Calu3 (cell line): Measurements from ENCODE around the gene SORT1. TPM values are rescaled to one million over a fixed set of nuclear protein-coding genes. Genes with fewer than 3 reads are reported as not detected.

Experiments used
- BruUV-seq: library from RNA; stranded (reverse); fragments of 400-500 nt; replicated peaks from 2 replicates; lab custom pipeline; 2021; lab: Mats Ljungman, UMichigan
- CTCF ChIA-PET: fragments of 300-600 bp; sonication (Branson Sonifier 250); formaldehyde crosslinking; loops from one replicate; lab custom pipeline; 2022; ENCODE audit warnings: antibody characterized with exemption; lab: Charles Lee
- DNase-seq: peaks from one replicate; pipeline ENCODE4 v3.0.0; 2022
- H3K27ac Mint-ChIP-seq: one replicate; pipeline ENCODE4 v1.8.0; 2022; ENCODE audit warnings: mixed read lengths; ENCODE audit not compliant: unreplicated experiment
- H3K27me3 Mint-ChIP-seq: one replicate; pipeline ENCODE4 v1.8.0; 2022; ENCODE audit warnings: mixed read lengths; ENCODE audit not compliant: unreplicated experiment
- H3K36me3 Mint-ChIP-seq: one replicate; pipeline ENCODE4 v1.8.0; 2022; ENCODE audit warnings: mild to moderate bottlenecking, moderate library complexity, mixed read lengths; ENCODE audit not compliant: insufficient read depth, unreplicated experiment
- H3K4me1 Mint-ChIP-seq: one replicate; pipeline ENCODE4 v1.8.0; 2022; ENCODE audit warnings: mild to moderate bottlenecking, low read depth, mixed read lengths; ENCODE audit not compliant: unreplicated experiment
- H3K4me3 Mint-ChIP-seq: one replicate; pipeline ENCODE4 v1.8.0; 2022; ENCODE audit warnings: mild to moderate bottlenecking, low read depth, moderate library complexity, mixed read lengths; ENCODE audit not compliant: unreplicated experiment
- H3K9me3 Mint-ChIP-seq: one replicate; pipeline ENCODE4 v1.8.0; 2022; ENCODE audit warnings: low read depth, mixed read lengths; ENCODE audit not compliant: unreplicated experiment
- intact Hi-C: fragments of 100-400 bp; cut with micrococcal nuclease; formaldehyde crosslinking; loops from one replicate; pipeline ENCODE4 v1.10.0; 2022; ENCODE audit not compliant: unreplicated experiment
- total RNA-seq: library from RNA; stranded (reverse); gene quantifications from 2 replicates; pipeline ENCODE4 v1.2.3, GENCODE V29; 2022
- TF ChIP-seq, protein P1 (sequence below): fragments of 200-600 bp; IDR thresholded peaks from one replicate; pipeline ENCODE4 v1.8.0; 2022; ENCODE audit warnings: antibody characterized with exemption; ENCODE audit not compliant: unreplicated experiment

SORT1 gene
- total RNA-seq, 1 experiment from 2014 or later, result 68.2 TPM

DNA sequence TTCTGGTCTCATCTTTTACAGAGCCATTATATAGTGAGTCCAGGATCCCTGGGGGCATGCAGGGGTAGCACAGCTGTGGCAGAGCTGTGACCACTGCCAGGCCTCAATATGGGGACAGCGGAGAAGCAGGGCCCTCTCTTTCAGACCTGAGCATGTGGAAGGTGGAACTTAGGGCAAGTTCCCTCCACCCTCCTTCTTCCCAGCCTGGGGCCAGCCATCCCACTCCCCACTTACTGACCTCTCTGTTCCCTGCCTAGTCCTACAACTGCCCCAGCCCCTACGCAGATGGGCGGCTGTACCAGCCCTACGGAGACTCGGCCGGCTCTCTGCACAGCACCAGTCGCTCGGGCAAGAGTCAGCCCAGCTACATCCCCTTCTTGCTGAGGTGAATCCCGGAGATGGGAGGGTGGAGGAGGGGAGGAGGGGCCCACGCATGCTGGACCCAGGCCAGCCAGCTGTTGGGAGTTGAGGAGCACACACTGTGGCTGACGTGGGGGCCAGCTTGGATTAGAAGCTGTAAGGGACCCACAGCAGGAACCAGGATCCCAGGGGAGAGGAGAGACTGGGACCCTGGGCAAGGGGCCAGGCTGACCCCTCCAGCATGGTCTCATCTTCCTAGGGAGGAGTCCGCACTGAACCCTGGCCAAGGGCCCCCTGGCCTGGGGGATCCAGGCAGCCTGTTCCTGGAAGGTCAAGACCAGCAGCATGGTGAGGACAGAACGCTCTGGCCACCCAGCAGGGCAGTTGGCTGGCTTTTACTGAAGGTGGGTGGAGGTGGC lies 125.5 kb downstream of the SORT1 start:
- no peak overlapping the region for H3K27ac Mint-ChIP-seq
- peaks cover 25% of the 10 kb centered on the region for H3K4me1 Mint-ChIP-seq
- no peak overlapping the region for H3K4me3 Mint-ChIP-seq

DNA sequence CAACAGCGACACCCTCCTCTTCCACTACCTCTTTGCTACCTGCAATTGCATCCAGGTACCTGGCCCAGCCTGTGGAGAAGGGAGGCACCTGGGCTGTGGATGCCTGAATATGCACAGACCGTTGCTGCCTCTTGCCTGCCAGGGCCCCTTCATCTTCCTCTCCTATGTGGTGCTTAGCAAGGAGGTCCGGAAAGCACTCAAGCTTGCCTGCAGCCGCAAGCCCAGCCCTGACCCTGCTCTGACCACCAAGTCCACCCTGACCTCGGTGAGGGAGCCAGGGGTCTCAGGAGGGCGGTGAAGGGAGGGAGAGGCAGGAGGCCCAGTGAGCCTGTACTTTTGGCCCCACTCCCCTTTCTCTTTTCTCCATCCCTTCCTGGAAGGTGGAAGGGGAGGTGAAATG lies 126.3 kb downstream of the SORT1 start:
- Mint-ChIP-seq H3K4me3 (no peak overlapping the region), H3K36me3 (peaks cover 31% of the 10 kb centered on the region), H3K9me3 (peaks cover 2% of the 10 kb centered on the region), H3K27ac (no peak overlapping the region), H3K27me3 (no peaks in the 10 kb centered on the region), H3K4me1 (peaks cover 21% of the 10 kb centered on the region)
- intact Hi-C loops, result no loop called here
- BruUV-seq, result no TSS peak
- TF ChIP-seq, protein P1, sequence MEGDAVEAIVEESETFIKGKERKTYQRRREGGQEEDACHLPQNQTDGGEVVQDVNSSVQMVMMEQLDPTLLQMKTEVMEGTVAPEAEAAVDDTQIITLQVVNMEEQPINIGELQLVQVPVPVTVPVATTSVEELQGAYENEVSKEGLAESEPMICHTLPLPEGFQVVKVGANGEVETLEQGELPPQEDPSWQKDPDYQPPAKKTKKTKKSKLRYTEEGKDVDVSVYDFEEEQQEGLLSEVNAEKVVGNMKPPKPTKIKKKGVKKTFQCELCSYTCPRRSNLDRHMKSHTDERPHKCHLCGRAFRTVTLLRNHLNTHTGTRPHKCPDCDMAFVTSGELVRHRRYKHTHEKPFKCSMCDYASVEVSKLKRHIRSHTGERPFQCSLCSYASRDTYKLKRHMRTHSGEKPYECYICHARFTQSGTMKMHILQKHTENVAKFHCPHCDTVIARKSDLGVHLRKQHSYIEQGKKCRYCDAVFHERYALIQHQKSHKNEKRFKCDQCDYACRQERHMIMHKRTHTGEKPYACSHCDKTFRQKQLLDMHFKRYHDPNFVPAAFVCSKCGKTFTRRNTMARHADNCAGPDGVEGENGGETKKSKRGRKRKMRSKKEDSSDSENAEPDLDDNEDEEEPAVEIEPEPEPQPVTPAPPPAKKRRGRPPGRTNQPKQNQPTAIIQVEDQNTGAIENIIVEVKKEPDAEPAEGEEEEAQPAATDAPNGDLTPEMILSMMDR, result no peak
- CTCF ChIA-PET, result no interaction called here
- no peak for DNase-seq

More for the DNA sequence above, 125.5 kb downstream of the SORT1 start:
- no peaks in the 10 kb centered on the region for H3K27me3 Mint-ChIP-seq
- intact Hi-C loops, result no loop called here
- TF ChIP-seq, protein P1, result no peak
- H3K36me3 Mint-ChIP-seq, result peaks cover 31% of the 10 kb centered on the region
- DNase-seq, result no peak
- CTCF ChIA-PET, result no interaction called here
- H3K9me3 Mint-ChIP-seq, result peaks cover 2% of the 10 kb centered on the region
- BruUV-seq, result no TSS peak

DNA sequence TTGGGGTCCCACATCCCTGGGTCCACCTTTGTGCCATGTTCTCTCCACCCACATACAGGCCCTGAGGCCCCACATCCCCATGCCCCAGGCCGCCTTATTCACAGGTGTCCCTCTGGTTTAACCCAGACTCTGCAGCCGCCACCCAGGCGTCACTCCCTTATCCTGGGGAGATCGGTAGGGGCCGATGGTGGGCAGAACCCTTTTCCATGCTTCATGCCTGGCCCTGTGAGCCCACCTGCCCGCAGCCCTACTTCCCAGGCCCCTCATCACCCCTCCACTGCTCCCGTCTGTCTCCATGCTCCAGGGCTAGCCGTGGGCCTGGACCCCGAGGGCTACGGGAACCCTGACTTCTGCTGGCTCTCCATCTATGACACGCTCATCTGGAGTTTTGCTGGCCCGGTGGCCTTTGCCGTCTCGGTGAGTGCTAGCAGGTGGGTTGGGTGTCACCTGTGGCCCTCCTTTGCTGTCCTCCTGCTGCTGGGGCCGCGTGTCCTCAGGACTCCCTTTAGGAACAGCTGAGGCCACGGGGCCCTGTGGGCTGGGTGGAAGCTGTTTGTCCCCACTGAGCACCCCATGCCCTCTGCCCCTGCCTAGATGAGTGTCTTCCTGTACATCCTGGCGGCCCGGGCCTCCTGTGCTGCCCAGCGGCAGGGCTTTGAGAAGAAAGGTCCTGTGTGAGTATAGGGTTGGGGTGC lies 126.9 kb downstream of the SORT1 start:
- Mint-ChIP-seq H3K4me3 (no peak overlapping the region), H3K9me3 (peaks cover 2% of the 10 kb centered on the region), H3K4me1 (peaks cover 20% of the 10 kb centered on the region), H3K36me3 (peaks cover 31% of the 10 kb centered on the region), H3K27ac (no peak overlapping the region), H3K27me3 (no peaks in the 10 kb centered on the region)
- no TSS peak for BruUV-seq
- CTCF ChIA-PET, result no interaction called here
- intact Hi-C loops, result no loop called here
- TF ChIP-seq, protein P1, result no peak
- no peak for DNase-seq

DNA sequence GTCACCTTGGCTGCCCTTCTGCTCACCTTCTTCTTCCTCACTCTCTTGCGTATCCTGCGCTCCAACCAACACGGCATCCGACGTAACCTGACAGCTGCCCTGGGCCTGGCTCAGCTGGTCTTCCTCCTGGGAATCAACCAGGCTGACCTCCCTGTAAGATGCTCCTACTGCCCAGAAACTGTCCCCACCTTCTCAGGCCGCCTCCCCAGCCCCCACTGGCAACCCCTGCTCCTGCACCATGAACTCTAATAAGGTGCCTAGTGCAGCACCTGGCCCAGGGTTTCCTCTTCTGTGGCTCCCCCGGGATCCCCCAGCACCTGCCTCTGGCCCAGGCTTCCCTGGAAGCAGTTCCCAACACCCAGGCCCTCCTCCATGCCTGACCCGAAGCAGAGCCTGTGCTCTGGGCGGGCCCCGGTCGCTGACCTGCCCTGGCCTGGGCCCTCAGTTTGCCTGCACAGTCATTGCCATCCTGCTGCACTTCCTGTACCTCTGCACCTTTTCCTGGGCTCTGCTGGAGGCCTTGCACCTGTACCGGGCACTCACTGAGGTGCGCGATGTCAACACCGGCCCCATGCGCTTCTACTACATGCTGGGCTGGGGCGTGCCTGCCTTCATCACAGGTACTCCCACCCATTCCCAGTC lies 127.6 kb downstream of the SORT1 start:
- no peak overlapping the region for H3K4me3 Mint-ChIP-seq
- H3K9me3 Mint-ChIP-seq, result peaks cover 2% of the 10 kb centered on the region
- TF ChIP-seq, protein P1, result no peak
- CTCF ChIA-PET, result no interaction called here
- H3K27ac Mint-ChIP-seq, result no peak overlapping the region
- no peaks in the 10 kb centered on the region for H3K27me3 Mint-ChIP-seq
- no peak for DNase-seq
- H3K4me1 Mint-ChIP-seq, result peaks cover 13% of the 10 kb centered on the region
- no TSS peak for BruUV-seq
- intact Hi-C loops, result no loop called here
- H3K36me3 Mint-ChIP-seq, result peaks cover 25% of the 10 kb centered on the region
